RPMI8226 (cell line): ENCODE data around the gene GRIK2.

ENCODE experiments used
- DNase-seq: peaks from one replicate; pipeline ENCODE4 v3.0.0-alpha.2; 2015

The GRIK2 gene

DNA sequence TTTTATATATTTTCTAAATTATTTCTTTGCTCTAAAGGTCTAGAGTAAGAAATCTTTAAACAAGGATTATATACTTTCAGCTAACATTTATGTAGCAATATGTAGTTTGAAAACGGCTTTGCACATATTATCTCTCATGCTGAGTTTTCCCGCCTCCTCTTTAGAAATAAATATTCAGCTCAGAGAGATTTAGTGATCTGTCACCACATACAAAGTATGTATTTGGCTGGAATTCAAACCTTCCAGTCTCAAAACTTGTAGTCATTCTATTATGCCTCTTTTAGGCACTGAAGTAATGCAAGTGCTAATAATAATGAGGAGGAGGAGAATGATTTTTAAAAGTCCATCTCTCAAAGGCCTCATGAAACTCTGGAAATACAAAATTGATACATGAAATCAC is 525.0 kb downstream of the GRIK2 start:
- no peak for DNase-seq

GRCh38 chr6:101921829-101922450 is 528.4 kb downstream of the GRIK2 start:
- DNase-seq, result no peak

DNA sequence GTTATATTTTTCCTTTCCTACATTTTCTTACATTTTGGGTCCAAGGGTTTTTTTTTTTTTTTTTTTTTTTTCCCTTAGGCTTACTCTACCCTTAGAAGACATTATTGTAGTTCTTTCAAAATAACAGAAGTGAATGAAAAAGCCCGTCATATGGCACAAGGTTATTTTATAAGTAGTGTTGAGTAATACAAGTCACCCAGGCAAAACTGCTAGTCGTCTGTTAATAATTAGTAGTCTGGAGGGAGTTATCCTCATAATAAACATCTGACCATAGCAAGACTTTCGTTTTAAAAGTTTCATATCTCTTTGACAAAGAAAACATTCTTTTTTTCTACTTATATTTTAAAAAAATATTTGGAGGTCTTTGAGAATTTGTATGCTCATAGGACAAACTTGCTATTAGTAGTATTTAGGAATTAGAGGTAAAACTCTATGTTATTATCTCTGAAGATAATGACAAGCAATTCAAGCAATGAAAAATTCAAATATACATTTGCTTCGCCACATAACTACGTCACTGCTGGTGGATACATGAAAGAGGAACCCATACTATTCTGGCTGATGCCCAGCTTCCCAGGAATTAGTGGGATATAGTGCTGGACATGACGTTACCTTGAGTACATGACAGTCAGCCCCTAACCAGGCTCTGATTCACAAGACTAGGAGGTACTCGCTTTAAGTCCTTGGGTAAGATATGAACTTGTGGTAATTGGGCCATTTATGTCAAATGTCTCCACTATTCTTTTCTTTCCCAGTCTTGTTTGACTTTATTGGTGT is 532.8 kb downstream of the GRIK2 start:
- DNase-seq, result no peak

GRCh38 chr6:101931766-101932165 is 538.3 kb downstream of the GRIK2 start:
- no peak for DNase-seq

DNA sequence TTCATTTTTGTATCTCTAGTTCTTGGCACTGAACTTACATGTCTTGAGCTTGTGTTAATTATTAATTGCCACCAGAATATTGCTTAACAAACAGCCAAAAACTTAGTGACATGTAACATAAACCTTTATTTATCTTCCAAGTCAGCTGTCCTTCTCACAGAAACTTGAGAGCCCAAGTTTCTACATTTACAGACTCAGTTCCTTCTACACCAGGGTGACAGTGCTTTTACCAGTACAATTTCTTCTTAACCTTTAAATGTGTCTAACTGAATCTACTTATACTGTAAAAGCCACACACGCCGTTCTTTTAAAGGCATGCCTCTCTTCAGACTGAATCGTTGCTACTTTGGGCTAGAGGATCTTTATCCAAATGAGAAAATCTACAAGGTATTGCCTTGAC is 539.2 kb downstream of the GRIK2 start:
- DNase-seq, result no peak

- no peak for DNase-seq
Measured at GRCh38 chr6:101935732-101936131, 542.2 kb downstream of the GRIK2 start.

GRCh38 chr6:101936516-101936915 is 543.0 kb downstream of the GRIK2 start:
- DNase-seq, result no peak

GRCh38 chr6:101937108-101937507 is 543.6 kb downstream of the GRIK2 start:
- DNase-seq, result no peak

GRCh38 chr6:101940391-101940790 is 546.9 kb downstream of the GRIK2 start:
- DNase-seq, result no peak

GRCh38 chr6:101956961-101957360 is 563.5 kb downstream of the GRIK2 start:
- DNase-seq, result no peak

GRCh38 chr6:101961357-101961756 is 567.8 kb downstream of the GRIK2 start:
- DNase-seq, result no peak

GRCh38 chr6:101980924-101981323 is 587.4 kb downstream of the GRIK2 start:
- DNase-seq, result no peak

DNA sequence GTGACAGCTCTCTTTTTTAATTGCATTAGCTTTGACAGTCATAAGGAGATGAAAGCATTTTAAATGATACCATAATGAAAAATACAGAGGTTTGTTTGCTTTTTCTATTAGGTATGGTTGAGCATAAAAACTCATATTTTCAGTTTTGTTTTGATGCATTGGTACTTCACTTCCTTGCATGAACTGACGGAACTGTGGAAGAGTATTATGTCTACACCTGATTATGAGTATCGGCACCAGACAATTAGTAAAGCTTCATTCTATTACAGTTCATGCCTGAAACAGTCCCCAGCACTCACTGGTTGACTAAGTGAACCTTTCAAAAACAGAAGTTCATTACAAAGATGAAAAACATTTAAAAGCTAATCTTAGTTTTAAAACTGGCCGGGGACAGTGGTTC is 593.0 kb downstream of the GRIK2 start:
- no peak for DNase-seq

DNA sequence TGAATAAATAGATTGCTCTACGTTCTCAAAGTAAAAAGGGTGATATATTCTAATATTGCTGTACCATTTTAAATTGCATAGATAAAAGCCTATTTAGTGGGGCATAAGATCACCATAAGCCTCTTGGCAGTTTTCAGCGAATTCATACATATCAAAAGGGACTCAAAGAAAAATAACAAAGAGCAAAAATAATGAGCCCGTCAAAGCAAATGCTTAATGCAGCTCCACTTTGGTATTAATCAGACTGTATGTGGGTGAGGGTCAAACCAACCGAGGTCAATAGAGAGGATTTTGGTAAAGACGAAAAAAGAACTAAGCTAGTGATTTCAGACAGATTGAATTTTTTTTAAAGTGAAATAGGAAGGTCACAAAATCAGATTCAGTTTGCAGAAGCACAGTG is 598.8 kb downstream of the GRIK2 start:
- DNase-seq, result no peak

DNA sequence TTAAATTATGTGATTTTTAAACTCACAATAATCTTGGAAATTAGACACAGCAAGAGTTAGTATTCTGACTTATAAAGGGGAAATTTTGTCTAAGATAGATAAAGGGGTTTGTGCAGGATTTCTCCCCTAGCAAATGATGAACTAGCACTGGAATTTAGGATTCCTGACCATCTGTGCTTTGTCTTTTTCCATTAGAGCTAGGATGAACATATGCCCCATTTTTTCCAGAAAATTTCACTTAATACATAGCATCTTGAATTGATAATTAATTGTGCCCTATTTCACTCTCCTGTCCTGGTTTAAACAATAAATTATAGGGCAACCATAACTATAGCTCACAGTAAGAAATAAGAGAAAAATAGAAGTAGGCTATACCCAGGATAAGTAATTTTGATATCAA is 601.0 kb downstream of the GRIK2 start:
- no peak for DNase-seq

- DNase-seq, result no peak
Measured at GRCh38 chr6:102015431-102015830, 621.9 kb downstream of the GRIK2 start.

DNA sequence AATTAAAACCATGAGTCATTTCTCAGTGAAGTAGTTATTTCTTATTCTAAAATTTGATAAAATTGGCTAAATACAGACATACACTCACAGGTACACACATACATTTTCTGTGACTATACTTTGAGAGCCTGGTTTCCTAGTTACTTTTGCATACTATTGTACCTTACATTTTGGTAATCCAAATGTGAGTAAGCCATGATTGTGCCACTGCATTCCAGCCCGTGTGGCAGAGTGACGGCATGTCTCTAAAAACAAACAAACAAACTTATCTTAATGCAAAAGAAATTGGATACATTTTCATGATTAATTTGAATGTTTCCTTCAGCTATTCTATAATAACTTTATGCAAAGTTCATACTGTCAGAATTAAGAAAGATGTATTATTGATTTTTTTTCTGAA is 628.8 kb downstream of the GRIK2 start:
- no peak for DNase-seq

GRCh38 chr6:102022803-102023202 is 629.3 kb downstream of the GRIK2 start:
- DNase-seq, result no peak

DNA sequence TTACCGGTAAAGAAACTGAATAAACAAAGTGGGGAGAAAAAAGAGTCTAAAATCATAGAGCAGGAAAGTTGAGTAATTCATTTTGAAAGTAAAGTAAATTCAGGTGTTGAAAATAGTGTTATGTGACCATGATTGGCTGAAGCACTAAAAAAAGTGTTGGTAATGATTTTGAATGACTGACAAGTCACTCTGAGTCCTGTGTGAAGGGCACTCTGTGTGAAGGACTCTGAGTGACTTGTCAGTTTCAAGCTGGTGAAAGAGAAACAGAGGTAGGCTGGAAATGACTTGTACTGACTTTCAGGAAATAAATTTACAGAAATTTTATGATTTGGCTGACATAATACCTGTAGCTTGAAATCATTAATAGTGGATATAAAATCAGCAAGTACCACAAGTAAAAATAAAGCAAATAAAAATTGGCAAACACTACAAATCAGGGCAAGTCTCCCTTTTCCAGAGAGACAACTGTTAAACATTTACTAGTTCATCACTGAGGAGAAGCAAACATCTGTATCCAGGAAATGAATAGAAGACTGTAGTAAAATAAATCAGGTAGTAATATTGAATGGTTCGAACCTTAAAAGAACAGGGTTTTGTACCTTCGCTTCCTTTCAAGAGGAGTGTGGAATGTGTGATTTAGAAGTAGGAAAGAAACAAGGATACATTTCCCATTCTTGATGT is 630.6 kb downstream of the GRIK2 start:
- DNase-seq, result no peak

GRCh38 chr6:102026649-102027048 is 633.1 kb downstream of the GRIK2 start:
- no peak for DNase-seq

GRCh38 chr6:102028176-102028575 is 634.7 kb downstream of the GRIK2 start:
- no peak for DNase-seq

DNA sequence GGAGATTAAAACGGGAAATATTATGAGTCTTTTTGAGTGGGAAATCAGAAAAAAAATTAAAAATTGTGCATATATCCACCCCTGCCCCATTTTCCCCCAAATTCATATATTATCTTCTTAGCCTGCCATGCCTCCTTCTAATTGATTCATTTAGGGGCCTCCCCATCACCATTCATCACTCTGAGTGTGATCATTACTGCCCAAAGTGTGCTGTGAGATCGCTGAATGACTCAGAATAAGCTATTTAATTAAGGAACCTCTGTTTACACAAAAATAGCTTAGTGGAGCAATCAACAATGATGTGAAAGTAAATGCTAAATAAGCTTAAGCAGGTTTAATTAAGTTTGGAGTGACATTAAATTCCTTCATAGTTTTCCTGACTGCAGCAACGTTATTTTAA is 645.5 kb downstream of the GRIK2 start:
- no peak for DNase-seq

- no peak for DNase-seq
Measured at GRCh38 chr6:102039441-102039840, 645.9 kb downstream of the GRIK2 start.

- DNase-seq, result no peak
Measured at GRCh38 chr6:102051001-102051400, 657.5 kb downstream of the GRIK2 start.
